Pons (tissue), 1 donor: ENCODE data around the gene CHD1.

Experiments
- DNase-seq: peaks from one replicate; pipeline ENCODE4 v3.0.0-alpha.2; 2016; ENCODE audit warnings: low spot score

Gene CHD1

GRCh38 chr5:98807806-98808205 lies 121.0 kb downstream of the CHD1 start:
- DNase-seq = no peak

- no peak for DNase-seq
Observed at GRCh38 chr5:98805070-98805469, 123.7 kb downstream of the CHD1 start.

GRCh38 chr5:98804066-98804465 lies 124.7 kb downstream of the CHD1 start:
- DNase-seq = no peak
